ENCODE measurements around the gene PHLDA2.
A peak's percentile ranks its signal among the peaks of the same experiment; 100 is the strongest.

PHLDA2 gene

DNA sequence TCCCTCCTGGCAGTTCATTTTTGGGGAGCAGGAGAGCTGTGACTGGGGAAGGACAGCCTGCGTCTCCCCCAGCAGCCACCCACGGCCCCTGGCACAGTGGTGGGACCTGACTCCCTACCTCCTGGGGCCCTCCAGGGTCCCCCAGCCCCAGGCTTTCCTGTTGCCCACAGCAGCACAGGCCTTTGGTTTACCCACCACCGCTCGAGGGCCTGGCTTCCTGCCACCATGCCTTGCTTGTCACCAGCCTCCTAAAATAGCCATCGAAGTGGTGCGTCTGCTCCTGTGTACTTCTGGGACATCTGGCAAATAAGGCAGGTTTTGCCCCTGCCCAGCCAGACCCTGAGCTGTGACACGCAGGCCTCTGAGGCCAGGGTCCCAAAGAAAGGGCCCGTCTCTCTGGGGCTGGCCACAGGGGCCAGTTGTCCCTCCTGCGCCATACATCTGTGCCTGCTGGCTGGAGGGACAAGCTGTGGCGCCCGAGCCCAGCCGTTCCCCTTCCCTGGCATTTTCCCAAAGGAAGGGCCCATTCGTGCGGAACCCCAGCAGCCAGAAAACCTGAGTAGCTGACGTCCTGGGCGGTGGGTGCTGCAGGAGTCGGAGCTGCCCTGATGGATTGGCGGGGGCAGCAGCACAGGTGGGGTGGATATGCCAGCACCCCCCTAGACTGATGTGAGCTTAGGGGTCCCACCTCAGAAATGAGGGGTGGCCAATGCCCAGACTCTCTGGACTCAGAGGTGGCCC is 14.6 kb downstream of the PHLDA2 start:
- TF ChIP-seq, protein P1, sequence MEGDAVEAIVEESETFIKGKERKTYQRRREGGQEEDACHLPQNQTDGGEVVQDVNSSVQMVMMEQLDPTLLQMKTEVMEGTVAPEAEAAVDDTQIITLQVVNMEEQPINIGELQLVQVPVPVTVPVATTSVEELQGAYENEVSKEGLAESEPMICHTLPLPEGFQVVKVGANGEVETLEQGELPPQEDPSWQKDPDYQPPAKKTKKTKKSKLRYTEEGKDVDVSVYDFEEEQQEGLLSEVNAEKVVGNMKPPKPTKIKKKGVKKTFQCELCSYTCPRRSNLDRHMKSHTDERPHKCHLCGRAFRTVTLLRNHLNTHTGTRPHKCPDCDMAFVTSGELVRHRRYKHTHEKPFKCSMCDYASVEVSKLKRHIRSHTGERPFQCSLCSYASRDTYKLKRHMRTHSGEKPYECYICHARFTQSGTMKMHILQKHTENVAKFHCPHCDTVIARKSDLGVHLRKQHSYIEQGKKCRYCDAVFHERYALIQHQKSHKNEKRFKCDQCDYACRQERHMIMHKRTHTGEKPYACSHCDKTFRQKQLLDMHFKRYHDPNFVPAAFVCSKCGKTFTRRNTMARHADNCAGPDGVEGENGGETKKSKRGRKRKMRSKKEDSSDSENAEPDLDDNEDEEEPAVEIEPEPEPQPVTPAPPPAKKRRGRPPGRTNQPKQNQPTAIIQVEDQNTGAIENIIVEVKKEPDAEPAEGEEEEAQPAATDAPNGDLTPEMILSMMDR (IDR thresholded peaks at IDR 0.05; ENCODE audit: extremely low read depth, insufficient read depth, missing control alignments): no peak
- in situ Hi-C loops (cut with MboI; ENCODE audit: low pct_unique_long_range_greater_than_20kb, low sequenced_read_pairs, unreplicated experiment): no loop called here

DNA sequence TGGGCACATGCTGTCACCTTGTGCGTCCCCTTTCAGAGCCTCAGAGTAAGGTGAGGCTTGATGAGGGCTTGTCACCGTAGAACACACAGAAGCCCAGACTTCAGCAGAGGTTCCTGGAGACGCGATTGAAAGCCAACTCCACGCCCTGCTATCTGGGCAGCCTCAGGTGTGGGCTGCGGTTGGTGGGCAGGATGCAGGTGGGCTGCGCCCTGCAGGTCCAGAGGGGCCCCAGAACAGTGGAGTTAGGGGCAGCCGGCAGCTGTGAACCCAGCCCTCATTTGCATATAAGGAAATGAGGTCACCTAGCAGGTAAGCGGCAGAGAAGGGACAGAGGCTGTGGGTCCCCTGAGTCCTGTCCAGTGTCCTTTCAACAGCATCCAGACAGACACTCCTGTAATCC is 15.4 kb downstream of the PHLDA2 start:
- TF ChIP-seq, protein P1 (IDR thresholded peaks at IDR 0.05; ENCODE audit: extremely low read depth, insufficient read depth, missing control alignments): no peak
- in situ Hi-C loops (cut with MboI; ENCODE audit: low pct_unique_long_range_greater_than_20kb, low sequenced_read_pairs, unreplicated experiment): no loop called here

More for the DNA sequence above, 14.6 kb downstream of the PHLDA2 start:
- peak; percentile 46 for DNase-seq (ENCODE audit: low spot score)

DNA sequence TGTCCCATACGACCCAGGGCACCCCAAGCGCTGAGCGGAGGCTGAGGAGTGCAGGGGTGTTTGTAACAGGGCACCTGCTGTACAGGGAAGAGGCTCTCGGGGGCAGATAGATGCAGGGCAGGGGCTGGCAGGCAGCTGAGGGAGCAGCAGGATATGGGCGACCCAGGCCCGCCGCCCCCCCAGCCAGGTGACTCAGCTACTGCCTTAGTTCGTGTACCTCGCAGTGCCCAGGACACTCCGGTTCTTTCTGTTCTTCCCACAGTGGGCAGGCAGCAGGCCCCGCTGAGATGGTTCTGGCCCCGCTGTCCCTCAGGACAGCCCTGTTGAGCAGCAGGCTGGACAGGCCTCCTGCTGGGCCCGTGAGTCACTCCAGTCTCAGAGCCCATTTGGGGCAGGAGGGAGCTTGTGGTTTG is 16.2 kb downstream of the PHLDA2 start:
- in situ Hi-C loops (cut with MboI; ENCODE audit: low pct_unique_long_range_greater_than_20kb, low sequenced_read_pairs, unreplicated experiment): no loop called here
- no peak for DNase-seq (ENCODE audit: low spot score)
- TF ChIP-seq, protein P1 (IDR thresholded peaks at IDR 0.05; ENCODE audit: extremely low read depth, insufficient read depth, missing control alignments): no peak

More for the DNA sequence above, 15.4 kb downstream of the PHLDA2 start:
- DNase-seq (ENCODE audit: low spot score): peak; percentile 48

DNA sequence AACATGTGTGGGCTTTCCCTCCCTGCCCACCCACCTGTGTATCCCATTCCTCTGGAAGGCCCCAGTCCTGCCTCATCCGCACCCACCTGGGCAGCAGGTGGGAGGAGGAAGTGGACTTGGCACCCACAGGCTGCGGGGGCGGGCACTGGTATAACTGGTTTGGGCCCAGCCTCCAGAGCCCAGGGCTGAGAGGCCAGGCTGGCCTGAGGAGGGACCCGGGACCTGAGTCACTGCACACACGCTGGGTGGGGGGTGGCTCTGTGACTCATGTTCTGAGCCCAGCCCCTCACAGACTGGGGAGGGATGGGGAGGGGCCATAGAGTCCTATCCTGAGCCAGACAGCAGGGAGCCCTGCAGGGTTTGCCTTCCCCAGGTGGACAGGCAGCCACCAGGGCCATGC is 16.7 kb downstream of the PHLDA2 start:
- no peak for DNase-seq (ENCODE audit: low spot score)
- TF ChIP-seq, protein P1 (IDR thresholded peaks at IDR 0.05; ENCODE audit: extremely low read depth, insufficient read depth, missing control alignments): no peak
- in situ Hi-C loops (cut with MboI; ENCODE audit: low pct_unique_long_range_greater_than_20kb, low sequenced_read_pairs, unreplicated experiment): no loop called here

DNA sequence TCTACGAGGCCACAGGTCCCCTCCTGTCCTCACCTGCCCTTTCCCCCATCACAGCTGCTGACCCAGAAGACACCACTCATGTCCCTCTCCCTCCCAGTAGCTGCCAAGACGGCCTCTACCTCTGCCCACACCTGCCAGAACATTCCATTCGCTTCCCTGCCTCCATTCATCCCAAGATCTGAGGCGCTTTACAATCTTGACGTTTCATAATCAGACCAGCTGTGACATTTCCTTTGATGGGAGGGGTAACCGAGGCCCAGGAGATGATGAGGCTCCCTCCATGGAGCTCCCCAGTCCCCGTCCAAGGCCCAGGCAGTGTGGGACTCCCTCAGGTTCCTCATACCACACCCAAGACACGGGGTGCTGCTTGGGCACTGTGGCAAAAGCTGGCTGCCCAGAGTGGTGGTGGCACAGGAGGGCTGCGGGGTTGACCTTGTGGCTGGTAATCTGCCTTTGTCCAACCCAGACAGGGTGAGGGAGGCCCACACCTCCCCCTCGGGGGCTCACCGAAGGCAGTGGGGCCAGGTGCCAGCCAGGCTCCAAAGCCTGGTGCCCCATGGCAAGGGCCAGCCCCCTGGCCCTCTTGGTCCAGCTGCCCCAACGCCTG is 17.3 kb downstream of the PHLDA2 start:
- no peak for DNase-seq (ENCODE audit: low spot score)
- in situ Hi-C loops (cut with MboI; ENCODE audit: low pct_unique_long_range_greater_than_20kb, low sequenced_read_pairs, unreplicated experiment): no loop called here
- TF ChIP-seq, protein P1 (IDR thresholded peaks at IDR 0.05; ENCODE audit: extremely low read depth, insufficient read depth, missing control alignments): no peak

DNA sequence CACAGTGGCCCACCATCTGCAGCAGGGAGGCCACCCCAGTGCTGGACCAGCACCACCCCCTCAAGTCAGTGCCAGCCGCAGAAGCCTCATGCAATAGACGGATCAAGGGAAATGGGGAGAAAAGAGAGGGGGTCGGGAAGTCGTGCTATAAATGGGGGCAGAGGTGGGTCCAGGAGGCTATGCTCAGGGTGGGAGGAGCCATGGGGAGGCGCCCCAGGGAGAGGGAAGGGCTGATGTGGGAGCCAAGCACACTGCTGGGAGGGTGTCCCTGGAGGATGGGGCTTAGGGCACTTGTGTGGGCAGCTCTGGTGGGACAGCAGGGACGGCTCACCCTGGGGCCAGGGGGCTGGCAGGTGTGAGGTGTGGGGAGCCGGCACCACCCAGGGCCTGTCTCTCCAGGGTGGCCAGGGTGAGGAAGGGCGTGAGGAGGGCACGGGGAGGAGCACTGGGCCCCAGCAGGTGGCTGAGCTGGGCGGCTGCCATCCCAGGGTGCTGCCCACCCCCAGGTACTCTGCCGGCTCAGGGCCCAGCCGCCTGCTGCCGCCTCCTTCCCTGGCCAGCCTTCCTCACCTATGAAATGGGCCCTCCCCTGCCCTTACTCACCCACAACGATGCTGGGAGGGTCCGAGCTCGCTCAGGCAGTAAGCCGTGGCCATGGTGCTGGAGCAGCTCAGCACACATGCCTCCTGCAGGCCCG is 18.0 kb downstream of the PHLDA2 start:
- TF ChIP-seq, protein P1 (IDR thresholded peaks at IDR 0.05; ENCODE audit: extremely low read depth, insufficient read depth, missing control alignments): no peak
- in situ Hi-C loops (cut with MboI; ENCODE audit: low pct_unique_long_range_greater_than_20kb, low sequenced_read_pairs, unreplicated experiment): no loop called here
- DNase-seq (ENCODE audit: low spot score): peak; percentile 36
